HUES48 (cell line): ENCODE results near the gene PCNA.
A peak's percentile ranks its signal among the peaks of the same experiment; 100 is the strongest.

ENCODE experiments used
- H3K27ac ChIP-seq: one replicate; pipeline ENCODE4 v1.7.0; 2013; ENCODE audit warnings: low read depth, low read length, inconsistent platforms
- H3K27me3 ChIP-seq: 2 replicates; pipeline ENCODE4 v1.6.1; 2013; ENCODE audit warnings: mild to moderate bottlenecking, low read length; ENCODE audit not compliant: control insufficient read depth, insufficient read depth
- H3K36me3 ChIP-seq: 2 replicates; pipeline ENCODE4 v1.6.1; 2013; ENCODE audit warnings: low read length; ENCODE audit not compliant: control insufficient read depth, insufficient read depth
- H3K4me1 ChIP-seq: 2 replicates; pipeline ENCODE4 v1.6.1; 2013; ENCODE audit warnings: mild to moderate bottlenecking, low read length; ENCODE audit not compliant: control insufficient read depth, insufficient read depth
- H3K4me3 ChIP-seq: 2 replicates; pipeline ENCODE4 v1.5.1; 2013; ENCODE audit warnings: mild to moderate bottlenecking, low read depth, low read length
- H3K9ac ChIP-seq: 2 replicates; pipeline ENCODE4 v1.6.1; 2013; ENCODE audit warnings: mild to moderate bottlenecking, low read depth, low read length, moderate library complexity
- H3K9me3 ChIP-seq: 2 replicates; pipeline ENCODE4 v1.6.1; 2013; ENCODE audit warnings: low read length; ENCODE audit not compliant: control insufficient read depth, insufficient read depth

PCNA gene

DNA sequence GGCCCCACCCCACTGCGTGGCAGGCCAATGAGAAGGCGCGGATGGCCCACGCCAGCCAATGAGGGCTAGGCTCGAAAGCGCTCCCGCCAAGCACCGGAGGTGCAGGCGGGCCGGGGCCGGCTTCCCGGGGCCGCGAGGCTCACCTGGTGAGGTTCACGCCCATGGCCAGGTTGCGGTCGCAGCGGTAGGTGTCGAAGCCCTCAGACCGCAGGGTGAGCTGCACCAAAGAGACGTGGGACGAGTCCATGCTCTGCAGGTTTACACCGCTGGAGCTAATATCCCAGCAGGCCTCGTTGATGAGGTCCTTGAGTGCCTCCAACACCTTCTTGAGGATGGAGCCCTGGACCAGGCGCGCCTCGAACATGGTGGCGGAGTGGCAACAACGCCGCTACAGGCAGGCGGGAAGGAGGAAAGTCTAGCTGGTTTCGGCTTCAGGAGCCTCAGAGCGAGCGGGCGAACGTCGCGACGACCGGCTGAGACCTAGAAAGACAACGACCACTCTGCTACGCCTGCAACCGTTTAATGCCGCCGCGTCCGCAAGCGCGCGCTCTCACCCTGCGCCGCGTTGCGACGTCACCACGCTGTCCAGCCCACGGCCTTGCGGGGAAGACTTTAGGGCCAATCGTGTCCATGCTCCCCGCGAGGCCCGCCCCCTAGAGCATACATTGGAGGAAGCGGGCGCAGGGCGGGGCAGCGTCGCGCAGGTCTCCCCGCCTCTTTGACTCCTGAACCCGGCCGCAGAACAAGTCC is at the start of gene PCNA:
Gene PCNA (minus strand): TSS at position 524 of the 750 bp plus-strand sequence. CDS start 160 bp downstream, at position 364.
- H3K36me3 ChIP-seq, result peaks cover 43% of the 10 kb centered on the region
- H3K9me3 ChIP-seq, result no peaks in the 10 kb centered on the region
- no peaks in the 10 kb centered on the region for H3K27me3 ChIP-seq
- peak within 1 kb of the TSS; percentile 94 for H3K4me3 ChIP-seq
- peak within 1 kb of the TSS; percentile 96 for H3K27ac ChIP-seq
- peak within 1 kb of the TSS; percentile 99 for H3K9ac ChIP-seq
- peaks cover 21% of the 10 kb centered on the region for H3K4me1 ChIP-seq

GRCh38 chr20:5168651-5169396 is 49.1 kb upstream of the PCNA start:
- Histone ChIP-seq H3K9ac (no peak overlapping the region), H3K4me1 (peaks cover 26% of the 10 kb centered on the region; the same call in 1 of the 2 replicates)

DNA sequence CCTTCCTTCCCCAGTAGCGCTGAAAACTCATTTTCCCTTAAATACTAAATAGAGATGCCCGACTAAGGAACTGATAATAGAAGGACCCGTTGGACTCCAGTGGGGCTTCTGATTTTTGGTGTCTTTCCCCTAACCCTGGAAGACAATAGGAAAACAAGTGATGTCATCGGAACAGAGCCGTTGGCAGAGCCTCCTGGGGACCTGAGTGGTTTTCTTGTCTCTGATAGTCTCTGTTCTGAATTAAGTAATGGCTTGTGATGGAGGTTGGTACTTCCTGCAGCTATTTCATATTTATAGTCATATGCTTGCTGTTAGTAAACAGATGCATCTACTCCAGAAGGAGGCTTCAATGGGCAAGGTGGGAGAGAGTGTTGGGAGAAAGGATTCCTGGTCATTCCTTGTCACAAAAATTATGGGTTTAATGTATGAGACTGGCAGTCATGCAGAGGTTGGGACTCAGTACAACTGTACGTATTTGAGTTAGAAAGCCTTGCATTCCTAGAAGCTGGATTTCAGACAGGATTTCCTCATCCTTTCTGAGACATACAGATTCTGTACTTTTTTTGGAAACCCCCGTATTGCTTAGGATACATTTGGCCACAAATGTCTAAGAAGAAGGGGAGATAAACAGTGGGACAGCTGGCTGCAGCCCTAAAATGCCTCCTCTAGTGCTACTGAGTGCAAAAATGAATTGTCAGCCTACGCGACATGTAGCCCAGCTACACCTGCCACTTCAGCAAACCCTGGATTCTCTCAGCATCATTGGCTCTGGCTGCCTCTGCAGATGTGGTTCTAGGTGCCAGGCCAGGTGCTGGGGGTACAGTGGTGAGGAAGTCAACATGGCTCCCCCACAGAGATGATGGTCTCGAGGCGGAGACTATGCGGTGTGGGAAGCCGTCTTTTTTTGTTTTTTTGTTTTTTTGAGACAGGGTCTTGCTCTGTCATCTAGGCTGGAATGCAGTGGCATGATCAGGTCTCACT is 45.2 kb upstream of the PCNA start:
- no peak overlapping the region for H3K4me3 ChIP-seq
- no peak overlapping the region for H3K27ac ChIP-seq
- no peak overlapping the region for H3K9ac ChIP-seq
- H3K4me1 ChIP-seq, result peaks cover 21% of the 10 kb centered on the region
- H3K36me3 ChIP-seq, result no peaks in the 10 kb centered on the region
- H3K27me3 ChIP-seq, result no peaks in the 10 kb centered on the region
- H3K9me3 ChIP-seq, result no peaks in the 10 kb centered on the region

More at GRCh38 chr20:5168651-5169396, 49.1 kb upstream of the PCNA start:
- H3K9me3 ChIP-seq, result no peaks in the 10 kb centered on the region
- no peaks in the 10 kb centered on the region for H3K27me3 ChIP-seq
- H3K36me3 ChIP-seq, result peaks cover 4% of the 10 kb centered on the region; the same call in 1 of the 2 replicates
- H3K27ac ChIP-seq, result peak overlapping the region; percentile 66
- H3K4me3 ChIP-seq, result no peak overlapping the region

GRCh38 chr20:5161536-5162164 is 41.9 kb upstream of the PCNA start:
- Histone ChIP-seq H3K9ac (no peak overlapping the region), H3K27me3 (no peaks in the 10 kb centered on the region), H3K9me3 (no peaks in the 10 kb centered on the region), H3K36me3 (no peaks in the 10 kb centered on the region), H3K4me3 (no peak overlapping the region), H3K4me1 (peaks cover 13% of the 10 kb centered on the region), H3K27ac (no peak overlapping the region)

GRCh38 chr20:5160882-5161281 is 41.1 kb upstream of the PCNA start:
- Histone ChIP-seq H3K36me3 (no peaks in the 10 kb centered on the region), H3K27me3 (no peaks in the 10 kb centered on the region), H3K4me3 (no peak overlapping the region), H3K9me3 (no peaks in the 10 kb centered on the region), H3K27ac (no peak overlapping the region), H3K4me1 (peaks cover 19% of the 10 kb centered on the region), H3K9ac (no peak overlapping the region)

GRCh38 chr20:5159928-5160327 is 40.2 kb upstream of the PCNA start:
- Histone ChIP-seq H3K4me1 (peaks cover 19% of the 10 kb centered on the region), H3K27ac (no peak overlapping the region), H3K36me3 (no peaks in the 10 kb centered on the region), H3K9me3 (no peaks in the 10 kb centered on the region), H3K27me3 (no peaks in the 10 kb centered on the region), H3K9ac (no peak overlapping the region), H3K4me3 (no peak overlapping the region)

GRCh38 chr20:5156675-5157448 is 37.1 kb upstream of the PCNA start:
- H3K4me1 ChIP-seq, result peaks cover 19% of the 10 kb centered on the region
- H3K9me3 ChIP-seq, result no peaks in the 10 kb centered on the region
- H3K27me3 ChIP-seq, result no peaks in the 10 kb centered on the region
- no peak overlapping the region for H3K27ac ChIP-seq
- no peak overlapping the region for H3K4me3 ChIP-seq
- no peaks in the 10 kb centered on the region for H3K36me3 ChIP-seq
- H3K9ac ChIP-seq, result no peak overlapping the region

DNA sequence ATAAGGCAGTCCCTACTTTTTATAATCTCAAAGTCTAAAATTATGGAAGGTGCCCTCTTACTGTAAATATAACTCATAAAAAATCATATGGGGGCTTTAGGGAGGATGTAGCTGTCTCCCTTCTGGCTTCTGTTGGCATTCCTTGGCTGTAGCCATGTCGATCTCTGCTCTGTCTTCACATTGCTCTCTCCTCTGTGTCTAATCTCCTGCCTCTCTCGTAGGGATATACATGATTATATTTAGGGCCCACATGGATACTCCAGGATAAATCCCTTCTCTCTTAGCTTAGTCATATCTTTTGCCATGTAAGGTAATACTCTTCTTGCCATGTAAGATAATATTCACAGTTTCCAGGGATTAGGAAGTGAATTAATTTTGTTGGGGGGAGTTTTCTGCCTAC is 35.6 kb upstream of the PCNA start:
- Histone ChIP-seq H3K27me3 (no peaks in the 10 kb centered on the region), H3K36me3 (no peaks in the 10 kb centered on the region), H3K9me3 (no peaks in the 10 kb centered on the region), H3K9ac (no peak overlapping the region), H3K4me3 (no peak overlapping the region), H3K27ac (no peak overlapping the region), H3K4me1 (peaks cover 17% of the 10 kb centered on the region)

DNA sequence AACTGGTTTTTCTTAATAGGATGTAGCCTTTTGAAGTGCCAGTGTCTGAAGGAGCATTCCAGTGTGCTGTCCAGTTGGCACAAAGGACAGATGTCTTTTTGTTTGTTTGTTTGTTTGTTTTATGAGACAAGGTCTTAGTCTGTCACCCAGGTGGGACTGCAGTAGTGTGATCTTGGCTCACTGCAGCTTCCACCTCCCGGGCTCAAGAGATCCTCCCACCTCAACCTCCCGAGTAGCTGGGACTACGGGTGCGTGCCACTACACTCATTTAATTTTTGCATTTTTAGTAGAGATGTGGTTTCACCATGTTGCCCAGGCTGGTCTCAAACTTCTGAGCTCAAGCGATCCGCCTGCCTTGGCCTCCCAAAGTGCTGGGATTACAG is 34.8 kb upstream of the PCNA start:
- H3K4me3 ChIP-seq, result no peak overlapping the region
- H3K9ac ChIP-seq, result no peak overlapping the region
- H3K9me3 ChIP-seq, result no peaks in the 10 kb centered on the region
- H3K27ac ChIP-seq, result no peak overlapping the region
- no peaks in the 10 kb centered on the region for H3K27me3 ChIP-seq
- H3K36me3 ChIP-seq, result no peaks in the 10 kb centered on the region
- H3K4me1 ChIP-seq, result peaks cover 10% of the 10 kb centered on the region; the same call in 1 of the 2 replicates
